Measurements from ENCODE around the gene CBX7.

- TF ChIP-seq POLR2AphosphoS5 (IDR thresholded peaks at IDR 0.05) (no peak), CTCF (IDR thresholded peaks at IDR 0.05) (no peak), POLR2A (IDR thresholded peaks at IDR 0.05) (no peak), EP300 (IDR thresholded peaks at IDR 0.05) (no peak)
These were observed 17.5 kb upstream of the CBX7 start for GRCh38 chr22:39169797-39170466.

Measured in suprapubic skin (tissue), 4 donors.